GM18951 (cell line): Measurements from ENCODE around the gene CASTOR1.

ENCODE experiments used
- POLR2A ChIP-seq: IDR thresholded peaks from 4 replicates; pipeline ENCODE4 v1.6.1; 2011; ENCODE audit warnings: mild to moderate bottlenecking; ENCODE audit not compliant: insufficient read length, insufficient read depth; ENCODE audit errors: extremely low read depth
- in situ Hi-C: fragments of 300-500 bp; cut with MboI; formaldehyde crosslinking; loops from one replicate; pipeline ENCODE4 v1.12.0; 2022; ENCODE audit warnings: low sequenced_read_pairs, mixed read lengths, inconsistent platforms; ENCODE audit not compliant: unreplicated experiment

The CASTOR1 gene

GRCh38 chr22:30277547-30278344 is 11.6 kb downstream of the CASTOR1 start:
- TF ChIP-seq POLR2A: no peak
- in situ Hi-C loops: no loop called here

GRCh38 chr22:30276039-30276438 is 13.3 kb downstream of the CASTOR1 start:
- in situ Hi-C loops: no loop called here
- TF ChIP-seq POLR2A: no peak

- TF ChIP-seq POLR2A: no peak
- in situ Hi-C loops: no loop called here
These were observed 13.7 kb downstream of the CASTOR1 start for GRCh38 chr22:30275625-30276024.

- TF ChIP-seq POLR2A: no peak
- in situ Hi-C loops: no loop called here
These were observed 14.9 kb downstream of the CASTOR1 start for GRCh38 chr22:30274437-30274812.

GRCh38 chr22:30273711-30274436 is 15.4 kb downstream of the CASTOR1 start:
- TF ChIP-seq POLR2A: no peak
- in situ Hi-C loops: no loop called here

GRCh38 chr22:30272781-30273601 is 16.3 kb downstream of the CASTOR1 start:
- in situ Hi-C loops: no loop called here
- TF ChIP-seq POLR2A: no peak

GRCh38 chr22:30270832-30271231 is 18.5 kb downstream of the CASTOR1 start:
- in situ Hi-C loops: no loop called here
- TF ChIP-seq POLR2A: no peak

GRCh38 chr22:30268331-30268730 is 21.0 kb downstream of the CASTOR1 start:
- TF ChIP-seq POLR2A: no peak
- in situ Hi-C loops: loop anchor here (10.0 kb wide), 1 partner anchor 116 kb away; the partner anchor contains the start of gene RNF215

GRCh38 chr22:30267382-30268302 is 21.7 kb downstream of the CASTOR1 start:
- in situ Hi-C loops: loop anchor here (10.0 kb wide), 1 partner anchor 117 kb away; the partner anchor contains the start of gene RNF215
- no peak for TF ChIP-seq POLR2A

GRCh38 chr22:30266445-30267381 is 22.6 kb downstream of the CASTOR1 start, which contains the start of gene OSM:
TSS of gene OSM (minus strand) at chr22:30266851. CDS start at chr22:30266799, 52 bp downstream.
- in situ Hi-C loops: loop anchor here (10.0 kb wide), 1 partner anchor 118 kb away; the partner anchor contains the start of gene RNF215
- peak; percentile 20 for TF ChIP-seq POLR2A
